ENCODE measurements around the gene GPR4.

Gene GPR4

GRCh38 chr19:45547965-45548609 lies 53.9 kb downstream of the GPR4 start:
- DNase-seq (ENCODE audit: low read depth): no peak

DNA sequence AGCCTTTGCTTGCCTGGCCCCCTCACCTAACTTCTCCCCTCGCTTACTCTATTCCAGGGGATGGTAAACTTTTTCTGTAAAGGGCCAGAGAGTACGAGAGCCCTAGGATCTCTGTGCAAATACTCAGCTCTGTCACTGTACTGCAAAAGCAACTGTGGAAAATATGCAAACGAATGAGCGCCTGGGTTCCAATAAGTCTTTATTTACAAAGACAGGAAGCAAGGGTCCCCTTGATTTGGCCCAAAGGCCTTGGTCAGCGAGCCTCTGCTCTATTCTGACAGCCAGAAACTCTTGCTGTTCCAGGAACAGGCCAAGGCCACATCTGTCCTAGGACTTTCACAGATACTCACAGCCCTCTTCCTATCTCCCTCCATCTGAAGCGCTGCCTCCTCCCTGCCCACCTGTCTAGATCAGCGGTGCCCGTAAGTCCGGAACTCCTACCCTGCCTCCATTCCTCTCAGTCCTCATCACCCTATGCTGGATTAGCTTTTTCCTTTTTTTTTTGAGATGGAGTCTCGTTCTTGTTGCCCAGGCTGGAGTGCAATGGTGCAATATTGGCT lies 54.7 kb downstream of the GPR4 start:
- no peak for DNase-seq (ENCODE audit: low read depth)

DNA sequence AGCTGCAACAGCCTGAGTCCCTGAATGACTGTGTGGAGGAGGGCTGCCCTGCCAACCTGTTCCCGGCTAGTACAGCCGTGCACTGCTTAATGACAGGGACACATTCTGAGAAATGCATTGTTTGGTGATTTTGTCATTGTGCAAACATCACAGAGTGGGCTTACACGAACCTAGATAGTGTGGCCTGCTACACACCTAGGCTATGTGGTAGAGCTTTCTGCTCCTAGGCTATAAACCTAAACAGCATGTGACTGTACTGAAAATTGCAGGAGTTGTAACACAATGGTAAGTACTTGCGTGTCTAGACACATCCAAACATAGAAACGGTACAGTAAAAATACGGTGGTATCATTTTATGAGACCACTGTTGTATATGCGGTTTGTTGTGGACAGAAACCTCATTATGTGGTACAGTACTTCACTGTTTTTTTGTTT lies 59.8 kb downstream of the GPR4 start:
- no peak for DNase-seq (ENCODE audit: low read depth)

Measured in activated T-cell treated with anti-CD3 and anti-CD28 coated beads for 24 hours (primary cell).